GM12891 (cell line): ENCODE results near the gene ELAVL4.

ENCODE experiments used
- POLR2A ChIP-seq: IDR thresholded peaks from 2 replicates; pipeline ENCODE4 v1.6.1; 2011; ENCODE audit warnings: low read depth, low read length, control low read depth
- POLR2AphosphoS5 ChIP-seq: IDR thresholded peaks from 2 replicates; pipeline ENCODE4 v1.6.1; 2011; ENCODE audit warnings: low read depth, low read length, control low read depth

DNA sequence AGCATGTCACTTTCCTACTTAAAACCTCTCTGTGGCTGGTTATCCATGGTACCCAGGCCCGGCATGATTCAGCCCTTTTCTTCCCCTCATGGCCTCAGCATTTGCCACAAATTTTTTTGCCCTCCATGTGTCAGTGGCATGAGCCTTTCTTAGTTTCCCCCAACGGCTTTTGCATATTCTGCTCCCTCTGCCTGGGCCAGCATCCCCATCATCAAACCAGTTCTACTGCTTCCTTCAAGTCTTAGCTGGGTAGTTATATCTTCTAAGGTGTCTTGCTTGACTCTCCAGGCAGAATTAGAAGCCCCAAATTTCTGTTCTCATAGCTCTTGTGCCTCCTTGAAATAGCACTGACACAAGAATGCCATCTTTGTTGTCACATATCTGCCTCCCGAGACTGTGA is 127.9 kb downstream of the ELAVL4 start:
- no peak for TF ChIP-seq POLR2AphosphoS5
- no peak for TF ChIP-seq POLR2A
